GM23248 (cell line): ENCODE measurements around the gene SDR42E1.

Source experiments
- EZH2 ChIP-seq: fragments of 200-600 bp; sonication (generic); IDR thresholded peaks from 2 replicates; pipeline ENCODE4 v1.6.1; 2018; ENCODE audit warnings: antibody characterized with exemption, mild to moderate bottlenecking; ENCODE audit not compliant: insufficient read depth, poor library complexity, severe bottlenecking
- EZH2phosphoT487 ChIP-seq: fragments of 200-600 bp; sonication (generic); IDR thresholded peaks from 2 replicates; pipeline ENCODE4 v1.6.1; 2018; ENCODE audit warnings: antibody characterized with exemption, moderate library complexity, mild to moderate bottlenecking, low read depth; ENCODE audit not compliant: insufficient read depth

- no peak for TF ChIP-seq EZH2phosphoT487
- TF ChIP-seq EZH2, result no peak
Measured at GRCh38 chr16:82019535-82019934, 8.3 kb upstream of the SDR42E1 start.
